A549 (cell line): ENCODE data around the gene CPLANE2. TPM values are rescaled to one million over a fixed set of nuclear protein-coding genes. Genes with fewer than 3 reads are reported as not detected.

Source experiments
- ATAC-seq, 2 experiments: fragments of 200-7000 bp in 1 of 2; fragments of >200 bp in 1 of 2; cut with Nextera tagmentation in 1 of 2; cut with Tn5 transposase in 1 of 2; 3 replicates each; pipeline versions ENCODE4 v1.8.0 to v1.9.1; 2018 to 2020; ENCODE audit warnings: mild to moderate bottlenecking in 1 of 2, moderate library complexity in 1 of 2
- CTCF ChIA-PET: fragments of 300-600 bp; sonication (Branson Sonifier 250); formaldehyde crosslinking; extraction: SDS; loops from one replicate; lab custom pipeline; 2021; ENCODE audit warnings: antibody characterized with exemption, inconsistent platforms; lab: Yijun Ruan, JAX
- POLR2A ChIA-PET: fragments of 350-600 bp; formaldehyde crosslinking; extraction: SDS; loops from one replicate; lab custom pipeline; 2021; ENCODE audit warnings: antibody characterized with exemption, inconsistent platforms; lab: Yijun Ruan, JAX
- DNase-seq, 2 experiments: peaks; one replicate each; pipeline versions ENCODE4 v3.0.0 to v3.0.0-alpha.2; 2011 to 2016; ENCODE audit warnings: low read depth in 1 of 2, low spot score in 1 of 2
- FAIRE-seq: peaks from 2 replicates; lab custom pipeline; 2011; peaks lifted over from hg19 to GRCh38; lab: Jason Lieb, UNC
- H3K27ac ChIP-seq, 2 experiments: fragments of >200 bp; sonication (Bioruptor Twin); formaldehyde crosslinking; 3 replicates each; pipeline ENCODE4 v1.5.1; 2016 to 2017
- H3K4me1 ChIP-seq: fragments of >200 bp; sonication (Bioruptor Twin); formaldehyde crosslinking; 3 replicates; pipeline ENCODE4 v1.6.1; 2016
- H3K4me2 ChIP-seq: fragments of >200 bp; sonication (Bioruptor Twin); formaldehyde crosslinking; 3 replicates; pipeline ENCODE4 v1.6.1; 2016
- H3K4me3 ChIP-seq: fragments of >200 bp; sonication (Bioruptor Twin); formaldehyde crosslinking; 3 replicates; pipeline ENCODE4 v1.5.1; 2016
- H3K9me3 ChIP-seq: fragments of >200 bp; sonication (Bioruptor Twin); formaldehyde crosslinking; 3 replicates; pipeline ENCODE4 v1.6.1; 2016
- CHD4 ChIP-seq: fragments of 200-600 bp; sonication (generic); IDR thresholded peaks from 2 replicates; pipeline ENCODE4 v1.6.1; 2016; ENCODE audit warnings: antibody characterized with exemption, mild to moderate bottlenecking, borderline replicate concordance
- CTCF ChIP-seq: fragments of >200 bp; sonication (Bioruptor Twin); formaldehyde crosslinking; IDR thresholded peaks from 3 replicates; pipeline ENCODE4 v1.5.1; 2016
- E2F6 ChIP-seq: IDR thresholded peaks from 2 replicates; pipeline ENCODE4 v1.6.1; 2012; ENCODE audit warnings: low read depth, borderline replicate concordance
- EHF ChIP-seq: fragments of 250-450 bp; sonication (Bioruptor Pico); IDR thresholded peaks from 2 replicates; pipeline ENCODE4 v1.5.0; 2020; ENCODE audit warnings: mild to moderate bottlenecking
- EHMT2 ChIP-seq: fragments of 200-600 bp; sonication (generic); IDR thresholded peaks from 2 replicates; pipeline ENCODE4 v1.6.1; 2016; ENCODE audit warnings: antibody characterized with exemption, low read depth, mild to moderate bottlenecking, moderate library complexity
- GATA3 ChIP-seq: IDR thresholded peaks from 2 replicates; pipeline ENCODE4 v1.6.1; 2012; ENCODE audit warnings: borderline replicate concordance
- HDAC2 ChIP-seq: fragments of 200-600 bp; sonication (generic); IDR thresholded peaks from 2 replicates; pipeline ENCODE4 v1.6.1; 2016
- HMGXB4 ChIP-seq: fragments of 250-450 bp; sonication (Bioruptor Pico); IDR thresholded peaks from 2 replicates; pipeline ENCODE4 v1.5.0; 2021; ENCODE audit warnings: mild to moderate bottlenecking, moderate library complexity, borderline replicate concordance
- JUNB ChIP-seq: fragments of >200 bp; sonication (Bioruptor Twin); formaldehyde crosslinking; IDR thresholded peaks from 2 replicates; pipeline ENCODE4 v1.6.1; 2016
- MAFK ChIP-seq: fragments of 450-650 bp; IDR thresholded peaks from 2 replicates; pipeline ENCODE4 v1.6.1; 2014; ENCODE audit not compliant: partially characterized antibody
- MAX ChIP-seq: IDR thresholded peaks from 2 replicates; pipeline ENCODE4 v1.6.1; 2012
- NFE2L2 ChIP-seq: fragments of 150-350 bp; conservative IDR thresholded peaks from 2 replicates; pipeline ENCODE4 v1.6.1; 2014; ENCODE audit warnings: low read length
- NR3C1 ChIP-seq: fragments of >200 bp; sonication (Bioruptor Twin); formaldehyde crosslinking; IDR thresholded peaks from 3 replicates; pipeline ENCODE4 v1.6.1; 2017
- RFX5 ChIP-seq: fragments of 450-650 bp; IDR thresholded peaks from 2 replicates; pipeline ENCODE4 v1.7.1; 2014; ENCODE audit warnings: antibody characterized with exemption, mild to moderate bottlenecking, moderate library complexity
- RNF2 ChIP-seq: fragments of 200-600 bp; sonication (generic); IDR thresholded peaks from 2 replicates; pipeline ENCODE4 v1.6.1; 2016; ENCODE audit warnings: low read depth, mild to moderate bottlenecking, antibody characterized with exemption, moderate library complexity, borderline replicate concordance
- SREBF2 ChIP-seq: fragments of 450-650 bp; IDR thresholded peaks from 2 replicates; pipeline ENCODE4 v1.6.1; 2014; ENCODE audit warnings: mild to moderate bottlenecking, moderate library complexity
- ZC3H11A ChIP-seq: fragments of 450-650 bp; IDR thresholded peaks from 2 replicates; pipeline ENCODE4 v1.6.1; 2014; ENCODE audit warnings: antibody characterized with exemption, mild to moderate bottlenecking
- ZFP36 ChIP-seq: fragments of 450-650 bp; IDR thresholded peaks from 2 replicates; pipeline ENCODE4 v1.6.1; 2014; ENCODE audit warnings: borderline replicate concordance; ENCODE audit not compliant: partially characterized antibody
- ZNF302 ChIP-seq: fragments of 250-450 bp; sonication (Bioruptor Pico); IDR thresholded peaks from 2 replicates; pipeline ENCODE4 v1.9.0; 2021; ENCODE audit warnings: inconsistent platforms, mild to moderate bottlenecking, moderate library complexity
- ZSCAN20 ChIP-seq: fragments of 250-450 bp; sonication (Bioruptor Pico); IDR thresholded peaks from 2 replicates; pipeline ENCODE4 v1.8.0; 2022; ENCODE audit warnings: mild to moderate bottlenecking, moderate library complexity
- WGBS: methylation state at CpG from one replicate; pipeline ENCODE4 v1.1.6; 2017; ENCODE audit errors: missing lambda C conversion rate; 5-methylcytosine and 5-hydroxymethylcytosine counted together
- polyA plus RNA-seq, 4 experiments: library from polyadenylated mRNA; depleted of rRNA in 3 of 4; stranded (reverse); fragments of >200 nt; fragmentation: RNase III in 1 of 4; extraction: RNeasy Plus Mini Kit Qiagen cat#74134 plus additional on column Dnase treatment in 1 of 4; gene quantifications; 2 replicates in 3 of 4; 3 replicates in 1 of 4; pipeline ENCODE4 v1.2.3, GENCODE V29; 2011 to 2017
- TF ChIP-seq, protein P1 (sequence below): fragments of >200 bp; sonication (Bioruptor Twin); formaldehyde crosslinking; IDR thresholded peaks from 3 replicates; pipeline ENCODE4 v1.6.1; 2016

The CPLANE2 gene
- polyA plus RNA-seq, 2 of the 4 experiments (the other 2 are of a cell fraction), result 2.4 to 3.7 TPM

- CTCF ChIA-PET, result interaction anchor here (0.8 to 3.9 kb wide), 10 partner anchors 12 to 158 kb away, joined by 3 to 31 read pairs (median 5); partner anchors contain the start of gene FAM131C
- H3K4me3 ChIP-seq, result no peak overlapping the region
- H3K27ac ChIP-seq, result no peak overlapping the region
- H3K9me3 ChIP-seq, result no peaks in the 10 kb centered on the region
- WGBS, result 92% methylated on average over 2 of the region's 2 CpGs
- peaks cover 26% of the 10 kb centered on the region for H3K4me1 ChIP-seq
- no peak overlapping the region for H3K4me2 ChIP-seq
- TF ChIP-seq NR3C1, result no peak
- no peak for TF ChIP-seq ZC3H11A
- TF ChIP-seq ZNF302 (CRISPR knock-in tag), result no peak
- no peak for TF ChIP-seq SREBF2
- TF ChIP-seq E2F6, result no peak
- TF ChIP-seq MAX, result no peak
- TF ChIP-seq, all 56 proteins: peak for 0
- POLR2A ChIA-PET, result no interaction called here
- FAIRE-seq, result no peak
- ATAC-seq, result no peak
- DNase-seq, result no peak
Measured at GRCh38 chr1:16204216-16204615, 32.8 kb downstream of the CPLANE2 start.

GRCh38 chr1:16203550-16203949 is 33.4 kb downstream of the CPLANE2 start:
- no peaks in the 10 kb centered on the region for H3K9me3 ChIP-seq
- ATAC-seq, result no peak
- POLR2A ChIA-PET, result no interaction called here
- H3K4me2 ChIP-seq, result no peak overlapping the region
- H3K27ac ChIP-seq, result no peak overlapping the region
- no peak for DNase-seq
- CTCF ChIA-PET, result interaction anchor here (0.8 to 3.9 kb wide), 9 partner anchors 11 to 130 kb away, joined by 3 to 31 read pairs (median 5); partner anchors contain the start of gene FAM131C
- TF ChIP-seq, protein P1, sequence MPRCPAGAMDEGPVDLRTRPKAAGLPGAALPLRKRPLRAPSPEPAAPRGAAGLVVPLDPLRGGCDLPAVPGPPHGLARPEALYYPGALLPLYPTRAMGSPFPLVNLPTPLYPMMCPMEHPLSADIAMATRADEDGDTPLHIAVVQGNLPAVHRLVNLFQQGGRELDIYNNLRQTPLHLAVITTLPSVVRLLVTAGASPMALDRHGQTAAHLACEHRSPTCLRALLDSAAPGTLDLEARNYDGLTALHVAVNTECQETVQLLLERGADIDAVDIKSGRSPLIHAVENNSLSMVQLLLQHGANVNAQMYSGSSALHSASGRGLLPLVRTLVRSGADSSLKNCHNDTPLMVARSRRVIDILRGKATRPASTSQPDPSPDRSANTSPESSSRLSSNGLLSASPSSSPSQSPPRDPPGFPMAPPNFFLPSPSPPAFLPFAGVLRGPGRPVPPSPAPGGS, result no peak
- no peak for TF ChIP-seq JUNB
- TF ChIP-seq EHF, result no peak
- TF ChIP-seq RNF2, result no peak
- no peak for TF ChIP-seq CTCF
- no peak for TF ChIP-seq NFE2L2
- FAIRE-seq, result no peak
- H3K4me1 ChIP-seq, result peaks cover 23% of the 10 kb centered on the region
- 62% methylated on average over 3 of the region's 3 CpGs for WGBS
- H3K4me3 ChIP-seq, result no peak overlapping the region

- Histone ChIP-seq H3K4me1 (peaks cover 13% of the 10 kb centered on the region), H3K9me3 (no peaks in the 10 kb centered on the region)
- POLR2A ChIA-PET, result no interaction called here
- CTCF ChIA-PET, result interaction anchor here (1.1 to 2.1 kb wide), 5 partner anchors 13 to 123 kb away, joined by 3 to 10 read pairs (median 6); no protein-coding TSS in a partner anchor
- no peak for DNase-seq
- WGBS, result 90% methylated on average over 18 of the region's 24 CpGs
- TF ChIP-seq ZNF302 (CRISPR knock-in tag), result no peak
- TF ChIP-seq ZFP36, result no peak
- TF ChIP-seq, all 56 proteins: peak for 0
- Histone ChIP-seq H3K4me3 (no peak overlapping the region), H3K4me2 (no peak overlapping the region), H3K27ac (no peak overlapping the region)
- ATAC-seq (no peak), FAIRE-seq (no peak)
Measured at GRCh38 chr1:16202281-16203210, 34.4 kb downstream of the CPLANE2 start.

DNA sequence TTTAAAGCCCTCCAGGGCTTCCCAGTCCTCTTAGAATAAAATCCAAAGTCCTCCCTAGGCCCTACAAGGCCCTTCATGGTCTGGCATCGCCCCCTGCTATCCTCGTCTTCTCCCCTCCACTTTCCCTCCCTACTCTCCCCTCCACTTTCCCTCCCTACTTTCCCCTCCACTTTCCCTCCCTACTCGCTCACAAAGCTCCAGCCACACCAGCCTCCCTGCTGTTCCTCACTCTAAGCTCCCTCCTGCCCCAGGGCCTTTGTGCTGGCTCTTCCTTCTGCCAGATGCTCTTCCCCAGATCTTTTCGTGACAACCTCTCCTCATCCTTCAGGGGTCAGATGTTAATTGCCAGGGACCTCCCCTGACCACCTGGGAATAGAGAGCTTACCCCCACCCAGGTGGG is 37.3 kb downstream of the CPLANE2 start:
- DNase-seq, result no peak
- no peak for FAIRE-seq
- Histone ChIP-seq H3K27ac (no peak overlapping the region), H3K9me3 (no peaks in the 10 kb centered on the region), H3K4me2 (no peak overlapping the region), H3K4me1 (no peaks in the 10 kb centered on the region), H3K4me3 (no peak overlapping the region)
- ATAC-seq, result no peak
- ChIA-PET POLR2A (no interaction called here), CTCF (interaction anchor here (0.6 to 3.8 kb wide), 10 partner anchors 9 to 394 kb away, joined by 3 to 15 read pairs (median 4); partner anchors contain the start of gene FAM131C)
- 88% methylated on average over 4 of the region's 4 CpGs for WGBS
- TF ChIP-seq MAFK (no peak), HMGXB4 (CRISPR knock-in tag) (no peak), EHMT2 (no peak), RFX5 (no peak), ZSCAN20 (no peak), RNF2 (no peak), SREBF2 (no peak), CHD4 (no peak), HDAC2 (no peak), GATA3 (no peak)
